ENCODE results near the gene HOXA3. TPM values are rescaled to one million over a fixed set of nuclear protein-coding genes. Genes with fewer than 3 reads are reported as not detected.
A peak's percentile ranks its signal among the peaks of the same experiment; 100 is the strongest.

Gene HOXA3
- total RNA-seq, 1 experiment from 2014 or later = 4.5 TPM

- Histone ChIP-seq H3K79me2 (ENCODE audit: low read length) (peaks cover 100% of the 10 kb centered on the region), H3K4me2 (ENCODE audit: low read length) (peak overlapping the region; percentile 99), H3F3A (ENCODE audit: low read length, unreplicated experiment) (no peaks in the 10 kb centered on the region), H3K4me1 (ENCODE audit: insufficient read depth, low read length) (peaks cover 41% of the 10 kb centered on the region), H3K9me2 (replicated peaks; ENCODE audit: low read length) (no peaks in the 10 kb centered on the region), H3K27ac (ENCODE audit: low read length) (peak overlapping the region; percentile 97), H3K27me3 (ENCODE audit: low read length) (no peaks in the 10 kb centered on the region), H3K9ac (ENCODE audit: low read length) (peak overlapping the region; percentile 97), H3K9me3 (ENCODE audit: low read length) (no peaks in the 10 kb centered on the region), H2AFZ (ENCODE audit: low read length) (peak overlapping the region; percentile 1; the same call in 1 of the 2 replicates), H3K4me3 (ENCODE audit: low read length) (peak overlapping the region; percentile 91), H3K36me3 (ENCODE audit: low read depth, low read length) (no peaks in the 10 kb centered on the region), H4K20me1 (ENCODE audit: low read length) (no peaks in the 10 kb centered on the region)
- intact Hi-C loops (cut with micrococcal nuclease) = no loop called here
- peak; percentile 48 for DNase-seq
- TF ChIP-seq CTCF (conservative IDR thresholded peaks at IDR 0.05; ENCODE audit: low read depth, low read length) = no peak
- TF ChIP-seq EZH2phosphoT487 (IDR thresholded peaks at IDR 0.05; ENCODE audit: borderline replicate concordance, low read length) = no peak
- no peak for TF ChIP-seq EZH2 (IDR thresholded peaks at IDR 0.05; ENCODE audit: low read length, unreplicated experiment)
- TSS peak; percentile 1 for BruUV-seq (replicated peaks)
- POLR2A ChIA-PET (ENCODE audit: unreplicated experiment) = interaction anchor here (0.6 to 2.6 kb wide), 7 partner anchors 9 to 36 kb away, joined by 3 to 26 read pairs (median 7); partner anchors contain the start of gene HOXA13
- CTCF ChIA-PET = interaction anchor here (0.6 to 1.8 kb wide), 3 partner anchors 9 to 1904 kb away, joined by 3 to 11 read pairs (median 6); no protein-coding TSS in a partner anchor
- ATAC-seq = peak; percentile 1; the same call in 1 of the 2 replicates
These were observed 36.3 kb upstream of the HOXA3 start for GRCh38 chr7:27188386-27189294.

GRCh38 chr7:27187475-27188385, 35.3 kb upstream of the HOXA3 start:
- no peaks in the 10 kb centered on the region for H3K27me3 ChIP-seq (ENCODE audit: low read length)
- no peaks in the 10 kb centered on the region for H3K9me2 ChIP-seq (replicated peaks; ENCODE audit: low read length)
- peak overlapping the region; percentile 97 for H3K9ac ChIP-seq (ENCODE audit: low read length)
- H3K27ac ChIP-seq (ENCODE audit: low read length) = peak overlapping the region; percentile 97
- TF ChIP-seq EZH2phosphoT487 (IDR thresholded peaks at IDR 0.05; ENCODE audit: borderline replicate concordance, low read length) (no peak), EZH2 (IDR thresholded peaks at IDR 0.05; ENCODE audit: low read length, unreplicated experiment) (no peak), CTCF (conservative IDR thresholded peaks at IDR 0.05; ENCODE audit: low read depth, low read length) (no peak)
- DNase-seq = peak; percentile 52
- no peaks in the 10 kb centered on the region for H4K20me1 ChIP-seq (ENCODE audit: low read length)
- ChIA-PET CTCF (interaction anchor here (0.6 to 1.8 kb wide), 2 partner anchors 8 to 1903 kb away, joined by 6 to 11 read pairs; no protein-coding TSS in a partner anchor), POLR2A (ENCODE audit: unreplicated experiment) (interaction anchor here (0.6 to 1.8 kb wide), 7 partner anchors 9 to 733 kb away, joined by 3 to 7 read pairs (median 4); no protein-coding TSS in a partner anchor)
- no peaks in the 10 kb centered on the region for H3F3A ChIP-seq (ENCODE audit: low read length, unreplicated experiment)
- H3K4me1 ChIP-seq (ENCODE audit: insufficient read depth, low read length) = peaks cover 43% of the 10 kb centered on the region
- H2AFZ ChIP-seq (ENCODE audit: low read length) = no peak overlapping the region
- no TSS peak for BruUV-seq (replicated peaks)
- H3K9me3 ChIP-seq (ENCODE audit: low read length) = no peaks in the 10 kb centered on the region
- peak overlapping the region; percentile 91 for H3K4me3 ChIP-seq (ENCODE audit: low read length)
- peaks cover 100% of the 10 kb centered on the region for H3K79me2 ChIP-seq (ENCODE audit: low read length)
- no peaks in the 10 kb centered on the region for H3K36me3 ChIP-seq (ENCODE audit: low read depth, low read length)
- peak overlapping the region; percentile 99 for H3K4me2 ChIP-seq (ENCODE audit: low read length)
- ATAC-seq = no peak
- intact Hi-C loops (cut with micrococcal nuclease) = no loop called here

All from PC-3 (cell line).